ENCODE data around the gene LSR.
A peak's percentile ranks its signal among the peaks of the same experiment; 100 is the strongest.

Gene LSR

GRCh38 chr19:35247526-35248309, 1.1 kb upstream of the LSR start:
- DNase-seq (ENCODE audit: low spot score), result peak; percentile 84

DNA sequence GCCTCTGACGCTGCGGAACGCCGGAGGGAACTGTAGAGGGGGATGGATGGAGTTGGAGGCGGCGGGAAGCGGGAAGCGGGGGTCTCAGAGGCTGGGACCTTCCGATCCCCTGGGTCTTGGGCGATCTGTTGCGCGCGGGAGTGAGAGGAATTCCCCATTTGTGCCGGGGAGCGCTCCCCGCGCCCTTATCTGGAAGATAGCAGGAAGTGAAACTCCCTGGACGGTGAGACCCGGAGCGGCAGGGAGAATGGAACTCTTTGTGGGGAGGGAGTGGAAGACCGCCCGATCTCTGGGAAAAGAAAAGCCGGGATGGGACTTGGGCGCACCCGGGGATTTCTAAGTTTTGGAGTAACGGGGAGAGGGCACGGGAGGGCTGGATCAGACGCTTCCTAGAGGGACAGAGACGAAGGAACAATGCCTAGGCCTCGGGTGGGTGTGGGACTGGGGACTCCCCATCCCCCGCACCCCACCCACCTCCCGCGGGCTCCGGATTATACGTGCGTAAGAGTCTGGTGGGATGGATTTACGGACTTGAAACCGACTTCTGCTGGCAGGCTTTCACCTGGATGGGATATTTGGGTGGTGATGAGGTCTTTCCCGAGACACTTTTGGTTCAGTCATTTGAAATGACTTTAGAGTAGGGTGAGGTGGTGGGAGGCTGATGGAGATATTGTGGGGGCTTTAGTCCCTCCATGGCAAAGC, 495 bp downstream of the LSR start:
- peak; percentile 52 for DNase-seq (ENCODE audit: low spot score)

DNA sequence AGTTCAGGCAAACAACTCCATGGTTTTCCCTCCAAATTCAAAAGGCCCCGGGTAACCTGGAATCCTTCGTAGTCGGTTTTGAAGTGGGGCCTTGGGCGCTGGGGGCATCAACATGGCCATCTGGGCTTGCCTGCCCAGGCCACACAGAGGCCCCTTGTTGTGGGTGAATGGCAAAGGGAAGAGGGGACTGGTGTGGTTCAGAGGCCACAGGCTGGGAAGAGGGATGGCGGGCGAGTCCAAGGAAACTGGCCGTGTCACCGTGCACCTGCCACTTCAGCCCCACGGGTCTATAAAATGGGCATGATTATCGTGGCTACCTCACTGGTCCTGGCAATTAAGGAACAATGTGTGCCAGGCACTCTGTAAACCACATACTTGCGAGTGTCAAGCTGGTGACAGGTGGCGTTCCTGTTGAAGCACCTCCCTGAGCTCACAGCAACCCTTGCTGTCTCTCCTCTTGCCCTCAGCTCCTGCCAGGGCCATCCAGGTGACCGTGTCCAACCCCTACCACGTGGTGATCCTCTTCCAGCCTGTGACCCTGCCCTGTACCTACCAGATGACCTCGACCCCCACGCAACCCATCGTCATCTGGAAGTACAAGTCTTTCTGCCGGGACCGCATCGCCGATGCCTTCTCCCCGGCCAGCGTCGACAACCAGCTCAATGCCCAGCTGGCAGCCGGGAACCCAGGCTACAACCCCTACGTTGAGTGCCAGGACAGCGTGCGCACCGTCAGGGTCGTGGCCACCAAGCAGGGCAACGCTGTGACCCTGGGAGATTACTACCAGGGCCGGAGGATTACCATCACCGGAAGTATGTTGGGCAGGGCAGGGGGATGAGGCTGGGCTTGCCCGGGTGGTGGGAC, 1.3 kb downstream of the LSR start:
- no peak for DNase-seq (ENCODE audit: low spot score)

DNA sequence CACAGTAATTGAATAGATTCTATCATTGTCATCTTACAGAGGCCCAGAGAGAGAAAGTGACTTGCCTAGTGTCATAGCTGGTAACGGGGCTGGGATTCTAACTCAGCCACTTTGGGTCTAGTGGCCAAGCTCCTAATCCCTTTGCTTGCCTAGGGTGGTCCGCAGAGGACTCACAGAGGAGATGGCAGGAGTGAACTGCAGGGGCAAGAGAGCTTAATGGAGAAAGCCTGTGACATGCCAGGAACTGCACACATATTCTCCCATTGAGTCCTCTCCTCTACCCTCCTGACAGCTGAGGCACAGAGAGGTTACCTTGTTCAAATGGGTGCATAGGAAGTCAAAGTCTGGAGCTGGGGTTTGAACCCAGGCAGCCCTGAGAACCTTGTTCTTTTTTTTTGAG, 2.7 kb downstream of the LSR start:
- DNase-seq (ENCODE audit: low spot score), result no peak

DNA sequence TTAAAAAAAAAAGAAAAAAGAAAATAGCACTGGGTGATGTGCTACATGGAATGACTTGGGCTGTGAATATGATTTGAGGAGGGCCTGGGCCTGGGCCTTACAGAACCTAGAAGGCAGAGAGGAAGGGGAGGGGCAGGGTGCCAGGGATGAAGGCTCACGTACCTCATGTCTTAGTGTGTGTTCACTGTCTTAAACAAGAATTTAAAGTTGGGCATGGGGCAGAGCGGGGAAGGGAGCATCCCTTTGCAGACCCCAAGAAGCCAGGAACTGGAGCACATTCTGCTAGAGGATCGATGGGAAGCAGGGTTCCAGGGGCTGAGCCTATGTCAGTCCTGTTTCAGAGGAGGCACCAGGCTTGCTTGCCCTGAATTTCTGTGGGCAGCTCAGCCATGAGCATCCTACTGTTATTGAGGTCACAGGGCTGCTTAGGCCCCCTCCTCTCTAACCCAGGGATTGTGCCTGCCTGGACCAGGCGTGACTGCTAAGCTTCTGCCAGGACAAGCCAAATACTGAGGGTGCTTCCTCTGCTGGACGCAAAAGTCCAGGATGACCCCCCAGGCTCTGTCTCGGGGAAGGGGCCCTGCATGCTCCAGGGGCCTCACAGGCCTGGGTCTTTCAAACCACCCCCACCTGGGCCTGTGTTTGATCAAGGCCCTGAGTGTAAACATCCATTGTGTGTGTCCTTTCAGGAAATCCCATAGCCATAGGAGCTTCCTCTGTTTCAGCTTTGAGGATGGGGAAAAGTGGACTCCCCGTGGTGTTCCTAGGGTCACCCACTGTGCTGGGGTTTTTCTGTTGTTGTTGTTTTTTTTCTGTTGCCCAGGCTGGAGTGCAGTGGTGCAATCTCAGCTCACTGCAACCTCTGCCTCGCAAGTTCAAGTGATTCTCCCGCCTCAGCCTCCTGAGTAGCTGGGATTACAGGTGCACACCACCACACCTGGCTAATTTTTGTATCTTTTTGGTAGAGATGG, 4.8 kb downstream of the LSR start:
- DNase-seq (ENCODE audit: low spot score), result no peak

GRCh38 chr19:35254341-35255297, 5.8 kb downstream of the LSR start:
- no peak for DNase-seq (ENCODE audit: low spot score)

DNA sequence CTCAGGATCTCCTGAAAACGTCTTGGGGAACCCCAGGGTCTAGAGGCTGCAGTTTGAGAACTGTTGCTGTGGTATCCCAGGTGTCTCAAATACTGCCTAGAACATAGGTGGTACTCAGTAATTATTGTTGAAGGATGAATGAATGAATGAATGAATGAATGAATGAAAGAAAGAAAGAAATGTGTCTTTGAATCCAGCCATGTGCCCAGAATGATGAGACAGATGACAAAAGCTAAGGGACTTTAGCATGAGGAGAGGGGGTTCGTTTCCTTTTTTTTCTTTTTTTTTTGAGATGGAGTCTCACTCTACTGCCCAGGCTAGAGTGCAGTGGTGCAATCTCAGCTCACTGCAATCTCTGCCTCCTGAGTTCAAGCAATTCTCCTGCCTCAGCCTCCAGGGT, 7.8 kb downstream of the LSR start:
- DNase-seq (ENCODE audit: low spot score), result no peak

- no peak for DNase-seq (ENCODE audit: low spot score)
These were observed 8.3 kb downstream of the LSR start for GRCh38 chr19:35257113-35257461.

DNA sequence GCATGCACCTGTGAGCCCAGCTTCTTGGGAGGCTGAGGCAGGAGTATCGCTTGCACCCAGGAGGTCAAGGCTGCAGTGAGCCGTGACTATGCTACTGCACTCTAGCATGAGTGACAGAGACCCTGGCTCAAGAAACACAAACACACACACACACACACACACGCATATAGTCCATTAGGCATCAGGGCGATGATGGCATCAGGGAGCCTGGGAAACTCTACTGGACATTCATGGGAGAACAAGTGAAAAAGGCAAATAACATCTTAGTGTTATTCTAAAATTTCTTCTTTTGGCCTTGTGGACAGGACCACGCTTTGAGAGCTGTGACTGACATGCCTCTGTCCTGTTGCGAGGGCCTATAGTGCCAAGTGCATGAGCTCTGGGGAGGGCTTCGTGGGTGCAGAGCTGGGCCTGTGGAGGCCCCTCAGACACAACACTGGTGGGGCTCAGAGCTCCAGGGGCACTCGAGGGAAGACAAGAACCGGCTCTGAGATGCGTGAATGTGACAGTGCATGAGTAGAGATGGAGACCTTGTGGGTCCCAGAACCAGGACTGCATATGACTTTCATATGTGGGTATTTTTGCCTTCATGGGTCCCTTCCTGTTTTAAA, 12.0 kb downstream of the LSR start:
- DNase-seq (ENCODE audit: low spot score), result no peak

GRCh38 chr19:35261356-35262100, 12.7 kb downstream of the LSR start:
- DNase-seq (ENCODE audit: low spot score), result no peak

GRCh38 chr19:35262101-35262761, 13.4 kb downstream of the LSR start:
- no peak for DNase-seq (ENCODE audit: low spot score)

DNA sequence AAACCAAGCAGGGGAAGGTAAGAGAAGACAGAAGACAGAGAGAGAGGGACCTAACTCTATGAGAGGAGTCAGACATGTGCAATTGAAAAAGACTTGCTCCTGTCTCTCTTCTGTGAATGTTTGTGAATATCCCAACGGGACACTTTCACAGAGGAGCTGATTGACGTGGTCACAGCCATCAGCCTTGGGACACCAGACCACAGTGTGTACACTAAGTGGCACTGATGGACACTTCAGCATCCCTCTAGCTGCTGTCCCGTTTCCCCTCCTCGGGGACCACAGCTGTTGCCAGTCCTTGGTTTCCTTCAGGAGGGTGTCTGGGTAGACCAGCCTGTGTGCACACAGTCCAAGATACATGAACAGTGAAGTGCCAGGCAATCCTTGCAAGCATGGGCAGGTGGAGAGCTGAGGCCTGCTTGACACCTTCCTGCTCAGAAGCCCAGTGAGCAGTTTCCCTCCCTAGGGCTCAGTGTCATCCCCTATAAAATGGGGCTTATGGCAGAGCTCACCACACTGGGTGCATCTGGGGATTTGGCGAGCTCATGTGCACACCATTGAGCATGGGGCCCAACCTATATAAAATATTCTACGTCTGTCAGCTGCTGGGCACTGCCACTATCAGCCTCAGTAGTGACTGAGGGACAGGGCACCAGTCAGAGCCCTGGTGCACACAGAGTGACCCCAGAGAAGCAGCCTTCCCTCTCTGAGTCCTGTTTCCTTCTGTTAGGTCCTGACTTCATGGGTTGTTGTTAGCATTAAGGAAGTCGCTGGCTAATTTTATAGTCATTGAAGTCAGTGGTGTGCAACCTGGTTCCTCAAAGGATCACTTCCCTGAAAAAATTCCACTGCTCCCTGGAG, 15.7 kb downstream of the LSR start:
- no peak for DNase-seq (ENCODE audit: low spot score)

- DNase-seq (ENCODE audit: low spot score), result no peak
These were observed 16.5 kb downstream of the LSR start for GRCh38 chr19:35265126-35265899.

DNA sequence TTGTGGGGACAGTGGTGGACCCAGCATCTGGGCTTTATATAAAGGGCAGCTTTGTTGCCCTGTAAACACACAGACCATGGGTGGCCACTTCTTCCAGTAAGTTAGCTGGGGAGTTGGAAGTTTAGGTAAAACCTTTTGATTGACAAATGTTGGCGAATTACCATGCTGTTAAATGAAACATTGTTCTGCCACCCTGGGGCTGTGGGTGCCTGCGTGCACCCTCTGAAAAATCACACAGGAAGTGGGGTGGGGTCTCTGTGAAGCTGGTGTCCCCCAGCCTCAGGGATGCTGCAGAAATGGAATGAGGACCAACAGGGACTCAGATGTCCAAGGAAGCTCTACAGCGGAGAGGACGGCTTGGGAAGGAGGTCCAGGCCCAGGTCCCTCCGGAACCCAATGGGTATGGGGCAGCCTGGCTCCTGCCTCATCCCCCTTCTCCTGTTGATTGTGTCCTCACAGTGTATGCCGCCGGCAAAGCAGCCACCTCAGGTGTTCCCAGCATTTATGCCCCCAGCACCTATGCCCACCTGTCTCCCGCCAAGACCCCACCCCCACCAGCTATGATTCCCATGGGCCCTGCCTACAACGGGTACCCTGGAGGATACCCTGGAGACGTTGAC, 17.2 kb downstream of the LSR start:
- no peak for DNase-seq (ENCODE audit: low spot score)

DNA sequence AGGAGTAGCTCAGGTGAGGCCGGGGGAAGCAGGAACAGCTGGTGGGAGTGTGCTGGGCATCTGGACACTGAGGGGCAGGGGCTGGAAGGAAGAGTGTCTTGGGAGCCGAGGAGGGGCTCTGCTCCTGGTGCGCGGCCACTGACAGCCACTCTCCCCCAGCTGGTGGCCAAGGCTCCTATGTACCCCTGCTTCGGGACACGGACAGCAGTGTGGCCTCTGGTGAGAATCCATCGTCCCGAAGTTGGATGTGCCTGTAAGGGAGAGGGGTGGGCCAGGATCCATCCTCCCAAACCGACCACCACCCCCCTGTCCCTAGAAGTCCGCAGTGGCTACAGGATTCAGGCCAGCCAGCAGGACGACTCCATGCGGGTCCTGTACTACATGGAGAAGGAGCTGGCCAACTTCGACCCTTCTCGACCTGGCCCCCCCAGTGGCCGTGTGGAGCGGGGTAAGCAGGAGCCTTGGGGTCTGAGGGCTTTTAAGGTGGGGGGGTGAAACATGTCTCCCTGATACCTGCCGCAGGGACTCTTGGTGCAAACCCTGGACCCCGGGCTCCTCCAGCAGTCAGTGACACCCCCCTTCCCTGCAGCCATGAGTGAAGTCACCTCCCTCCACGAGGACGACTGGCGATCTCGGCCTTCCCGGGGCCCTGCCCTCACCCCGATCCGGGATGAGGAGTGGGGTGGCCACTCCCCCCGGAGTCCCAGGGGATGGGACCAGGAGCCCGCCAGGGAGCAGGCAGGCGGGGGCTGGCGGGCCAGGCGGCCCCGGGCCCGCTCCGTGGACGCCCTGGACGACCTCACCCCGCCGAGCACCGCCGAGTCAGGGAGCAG, 17.9 kb downstream of the LSR start:
- DNase-seq (ENCODE audit: low spot score), result no peak

Measured in HuH-7 (cell line).